ENCODE results near the gene RHOF.

RHOF gene

GRCh38 chr12:121793440-121793837, at the start of gene RHOF:
Gene RHOF, minus strand, starts transcription at chr12:121793688. Its CDS starts 55 bp downstream, at chr12:121793633.
- peak; percentile 72 for DNase-seq (ENCODE audit: low spot score)

- DNase-seq (ENCODE audit: low spot score), result no peak
Measured at GRCh38 chr12:121839993-121840761, 46.7 kb upstream of the RHOF start.

GRCh38 chr12:121839106-121839992, 45.9 kb upstream of the RHOF start:
- DNase-seq (ENCODE audit: low spot score), result peak; percentile 98

- DNase-seq (ENCODE audit: low spot score), result no peak
Measured at GRCh38 chr12:121838126-121838525, 44.6 kb upstream of the RHOF start.

- no peak for DNase-seq (ENCODE audit: low spot score)
Measured at GRCh38 chr12:121837680-121838079, 44.2 kb upstream of the RHOF start.

GRCh38 chr12:121831571-121832245, 38.2 kb upstream of the RHOF start:
- DNase-seq (ENCODE audit: low spot score), result no peak

GRCh38 chr12:121830588-121831265, 37.2 kb upstream of the RHOF start:
- no peak for DNase-seq (ENCODE audit: low spot score)

GRCh38 chr12:121830134-121830533, 36.6 kb upstream of the RHOF start:
- DNase-seq (ENCODE audit: low spot score), result no peak

GRCh38 chr12:121829250-121829918, 35.9 kb upstream of the RHOF start:
- DNase-seq (ENCODE audit: low spot score), result no peak

- no peak for DNase-seq (ENCODE audit: low spot score)
Measured at GRCh38 chr12:121828826-121829225, 35.3 kb upstream of the RHOF start.

GRCh38 chr12:121828306-121828705, 34.8 kb upstream of the RHOF start:
- DNase-seq (ENCODE audit: low spot score), result no peak

- no peak for DNase-seq (ENCODE audit: low spot score)
Measured at GRCh38 chr12:121827351-121828099, 34.0 kb upstream of the RHOF start.

GRCh38 chr12:121826318-121827150, 33.0 kb upstream of the RHOF start:
- DNase-seq (ENCODE audit: low spot score), result no peak

- no peak for DNase-seq (ENCODE audit: low spot score)
Measured at GRCh38 chr12:121825041-121825523, 31.6 kb upstream of the RHOF start.

GRCh38 chr12:121823727-121824115, 30.2 kb upstream of the RHOF start:
- no peak for DNase-seq (ENCODE audit: low spot score)

- no peak for DNase-seq (ENCODE audit: low spot score)
Measured at GRCh38 chr12:121823101-121823726, 29.7 kb upstream of the RHOF start.

GRCh38 chr12:121822393-121823100, 29.1 kb upstream of the RHOF start:
- DNase-seq (ENCODE audit: low spot score), result no peak

- DNase-seq (ENCODE audit: low spot score), result no peak
Measured at GRCh38 chr12:121820056-121820455, 26.6 kb upstream of the RHOF start.

All from germinal center (tissue), 1 donor.